HG02763 (cell line): ENCODE results near the gene YPEL1.
"Not testable (repeated sequence)": the region's sequence is repeated elsewhere in the genome, so short reads cannot be mapped to it uniquely, and the experiment has no call there.

ENCODE experiments used
- ATAC-seq: cut with Tn5 transposase; IDR thresholded peaks from one replicate; pipeline ENCODE4 v1.9.1; 2021; ENCODE audit warnings: mild to moderate bottlenecking, moderate library complexity; ENCODE audit not compliant: unreplicated experiment

YPEL1 gene

DNA sequence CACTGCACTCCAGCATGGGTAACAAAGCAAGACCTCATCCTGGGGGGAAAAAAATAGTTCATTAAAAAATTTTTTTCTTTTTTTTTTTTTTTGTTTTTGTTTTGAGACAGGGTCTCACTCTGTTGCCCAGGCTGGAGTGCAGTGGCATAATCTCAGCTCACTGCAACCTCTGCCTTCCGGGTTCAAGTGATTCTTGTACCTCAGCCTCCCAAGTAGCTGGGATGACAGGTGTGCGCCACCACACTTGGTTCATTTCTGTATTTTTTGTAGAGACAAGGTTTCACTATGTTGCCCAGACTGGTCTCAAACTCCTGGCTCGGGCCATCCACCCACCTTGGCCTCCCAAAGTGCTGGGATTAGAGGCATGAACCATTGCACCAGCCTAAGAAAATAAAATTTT is 11.1 kb downstream of the YPEL1 start:
- ATAC-seq = not testable (repeated sequence)

GRCh38 chr22:21721195-21721852 is 14.3 kb downstream of the YPEL1 start:
- not testable (repeated sequence) for ATAC-seq

GRCh38 chr22:21720191-21720859 is 15.3 kb downstream of the YPEL1 start:
- not testable (repeated sequence) for ATAC-seq

GRCh38 chr22:21719024-21719423 is 16.6 kb downstream of the YPEL1 start:
- ATAC-seq = no peak

DNA sequence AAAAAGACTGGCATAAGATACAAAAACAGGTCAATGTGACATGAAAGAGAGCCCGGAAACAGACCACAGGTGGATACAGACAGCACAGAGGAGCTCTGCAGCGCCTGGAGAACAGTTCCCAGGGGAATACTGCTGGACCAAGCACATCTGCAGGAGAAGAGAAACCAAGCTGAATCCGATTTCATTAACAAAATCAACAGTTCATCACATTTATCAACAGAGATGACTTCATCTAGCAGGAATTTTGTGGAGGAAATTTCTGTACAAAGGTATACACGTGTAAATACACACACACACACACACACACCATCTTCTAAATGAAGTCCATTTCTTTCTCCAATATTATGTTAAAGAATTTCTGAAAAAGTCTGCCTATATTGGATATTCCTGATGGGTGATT is 17.1 kb downstream of the YPEL1 start:
- no peak for ATAC-seq

DNA sequence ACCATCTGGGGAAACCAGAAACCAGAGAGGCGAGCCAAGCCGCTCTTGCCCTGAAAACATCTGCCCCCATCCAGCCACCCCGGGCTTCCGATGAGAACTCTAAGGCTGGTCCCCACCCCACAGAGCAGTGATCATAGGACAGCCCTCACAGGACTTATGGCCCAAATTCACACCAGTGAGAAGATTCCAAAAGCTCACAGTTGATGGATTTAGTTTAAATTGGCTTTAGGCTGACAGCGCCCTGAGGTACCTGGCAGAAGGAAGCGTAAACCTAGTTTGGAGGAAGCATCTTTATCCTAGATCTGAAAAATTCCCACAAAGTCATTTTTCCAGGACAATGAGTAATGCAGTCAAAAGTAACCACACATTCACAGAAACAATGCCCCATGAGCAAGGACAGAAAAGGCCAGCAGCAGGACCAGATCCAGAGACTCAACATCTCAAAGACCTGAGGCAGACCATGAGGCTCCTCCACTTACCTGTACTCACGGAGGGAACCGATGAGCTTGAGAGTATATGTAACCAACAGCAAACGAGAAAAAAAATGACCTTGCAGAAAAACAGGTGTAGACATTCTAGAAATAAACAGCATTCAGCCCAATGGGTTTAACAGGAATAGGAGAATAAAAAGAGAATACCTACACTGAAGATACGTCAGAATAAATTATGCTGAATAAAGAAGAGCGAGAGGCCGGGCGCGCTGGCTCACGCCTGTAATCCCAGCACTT is 19.0 kb downstream of the YPEL1 start:
- ATAC-seq = not testable (repeated sequence)

GRCh38 chr22:21714786-21715185 is 20.8 kb downstream of the YPEL1 start:
- no peak for ATAC-seq

- no peak for ATAC-seq
Measured at GRCh38 chr22:21714059-21714770, 21.4 kb downstream of the YPEL1 start.

- no peak for ATAC-seq
Measured at GRCh38 chr22:21713428-21714058, 22.1 kb downstream of the YPEL1 start.

DNA sequence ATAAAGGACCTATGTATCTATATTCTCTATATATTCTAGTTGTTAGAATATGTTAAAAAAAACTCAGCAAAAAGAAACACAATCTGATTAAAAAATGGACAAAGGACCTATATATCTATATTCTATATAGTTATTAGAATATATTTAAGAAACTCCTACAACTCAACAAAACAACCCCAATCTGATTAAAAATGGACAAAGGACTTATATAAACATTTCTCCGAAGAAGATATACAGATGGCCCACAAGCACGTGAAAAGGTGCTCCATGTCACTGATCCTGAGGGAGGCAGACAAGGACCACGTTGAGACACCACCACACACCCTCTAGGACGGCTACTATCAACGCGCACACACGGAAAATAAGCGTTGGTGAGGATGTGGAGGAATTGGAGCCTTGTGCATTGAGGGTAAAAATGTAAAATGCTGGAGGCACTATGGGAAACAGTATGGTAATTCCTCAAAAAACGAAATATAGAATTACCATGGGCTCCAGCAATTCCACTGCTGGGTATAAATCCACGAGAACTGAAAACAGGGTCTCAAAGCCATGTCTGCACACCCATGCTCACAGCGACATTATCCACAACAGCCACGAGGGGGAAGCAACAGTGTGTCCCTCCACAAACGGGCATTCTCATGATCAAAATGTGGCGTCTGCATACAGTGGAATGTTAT is 22.7 kb downstream of the YPEL1 start:
- ATAC-seq = no peak

- no peak for ATAC-seq
Measured at GRCh38 chr22:21711851-21712250, 23.7 kb downstream of the YPEL1 start.

DNA sequence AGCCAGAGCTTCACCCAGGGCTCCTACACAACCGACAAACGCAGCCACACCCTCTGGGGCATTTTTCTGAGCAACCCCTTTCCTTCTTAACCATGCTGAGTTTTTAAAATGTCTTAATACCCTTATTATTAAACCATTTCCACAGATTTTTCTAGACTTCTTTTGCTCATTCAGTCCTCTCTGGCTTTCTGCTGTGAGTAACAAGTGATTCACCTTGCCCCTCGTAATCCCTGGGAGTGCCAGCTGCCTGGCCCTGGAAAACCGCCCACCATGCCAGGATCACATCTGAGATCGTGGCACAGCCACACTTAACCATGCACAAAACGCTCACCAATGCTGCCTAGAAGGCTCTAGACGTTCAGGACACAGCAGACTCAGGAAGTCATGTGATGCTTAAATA is 25.4 kb downstream of the YPEL1 start:
- no peak for ATAC-seq

DNA sequence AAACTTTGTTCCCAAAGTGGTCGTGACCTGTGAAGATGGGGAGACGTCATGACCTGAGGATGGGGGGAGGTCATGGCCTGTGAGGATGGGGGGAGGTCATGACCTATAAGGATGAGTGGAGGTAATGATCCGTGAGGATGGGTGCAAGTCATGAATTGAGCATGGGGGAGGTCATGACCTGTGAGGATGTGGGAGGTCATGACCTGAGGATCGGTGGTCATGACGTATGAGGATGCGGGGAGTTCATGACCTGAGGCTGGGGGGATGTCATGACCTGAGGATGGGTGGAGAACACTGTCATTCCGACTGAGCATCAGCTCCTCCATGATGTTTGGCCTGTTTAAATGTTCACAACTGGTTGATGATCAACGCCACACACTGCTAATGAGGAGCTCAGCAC is 25.9 kb downstream of the YPEL1 start:
- no peak for ATAC-seq

DNA sequence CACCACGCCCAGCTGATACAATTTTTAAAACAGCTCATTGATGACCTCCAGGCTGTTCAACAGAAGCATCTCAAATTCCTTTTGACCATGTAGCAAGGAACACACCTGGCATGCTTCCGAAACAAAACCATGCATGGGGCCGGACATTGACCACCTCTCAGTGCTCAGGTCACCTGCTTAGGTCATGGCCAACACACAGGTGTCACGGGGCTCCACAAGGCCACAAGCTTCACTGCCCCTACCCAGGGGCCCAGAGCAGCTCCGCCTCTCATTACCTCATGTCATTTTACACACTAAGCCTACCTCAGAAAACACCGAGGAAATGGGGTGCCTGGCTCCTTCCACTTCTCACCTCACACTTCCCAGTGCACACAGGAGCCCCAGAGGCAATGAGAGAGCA is 26.6 kb downstream of the YPEL1 start:
- no peak for ATAC-seq

GRCh38 chr22:21707677-21708076 is 27.9 kb downstream of the YPEL1 start:
- no peak for ATAC-seq

DNA sequence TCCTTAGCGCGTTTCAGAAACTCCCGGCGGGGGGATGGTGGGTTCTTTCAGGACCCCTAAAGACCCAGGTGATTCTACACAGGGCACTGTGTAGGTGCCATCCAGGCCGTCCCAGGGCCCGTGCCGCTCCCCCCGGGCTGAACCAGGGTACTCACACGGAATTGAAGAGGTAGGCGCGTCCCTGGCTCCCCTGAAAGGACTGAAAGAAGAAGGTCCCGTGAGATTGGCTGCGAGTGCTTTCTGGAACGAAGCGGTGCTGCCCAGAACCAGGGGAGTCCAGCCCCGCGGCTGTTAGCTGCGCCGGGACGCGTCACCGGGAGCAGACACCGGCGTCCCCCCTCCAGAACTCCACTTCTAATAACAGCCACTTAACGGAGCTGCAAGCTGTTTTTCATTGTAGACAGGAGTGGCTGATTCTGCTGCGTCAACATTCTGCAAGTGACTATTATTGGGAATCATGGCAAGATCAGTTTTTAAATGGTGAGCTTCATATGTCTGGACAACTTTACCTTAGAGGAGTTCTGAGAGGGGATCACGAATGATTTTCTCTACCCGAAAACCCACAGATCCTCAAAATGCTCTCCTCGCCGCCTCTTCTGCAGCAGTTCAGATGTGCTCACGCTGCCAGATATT is 31.8 kb downstream of the YPEL1 start:
- no peak for ATAC-seq

- ATAC-seq = no peak
Measured at GRCh38 chr22:21702700-21703683, 32.6 kb downstream of the YPEL1 start.

DNA sequence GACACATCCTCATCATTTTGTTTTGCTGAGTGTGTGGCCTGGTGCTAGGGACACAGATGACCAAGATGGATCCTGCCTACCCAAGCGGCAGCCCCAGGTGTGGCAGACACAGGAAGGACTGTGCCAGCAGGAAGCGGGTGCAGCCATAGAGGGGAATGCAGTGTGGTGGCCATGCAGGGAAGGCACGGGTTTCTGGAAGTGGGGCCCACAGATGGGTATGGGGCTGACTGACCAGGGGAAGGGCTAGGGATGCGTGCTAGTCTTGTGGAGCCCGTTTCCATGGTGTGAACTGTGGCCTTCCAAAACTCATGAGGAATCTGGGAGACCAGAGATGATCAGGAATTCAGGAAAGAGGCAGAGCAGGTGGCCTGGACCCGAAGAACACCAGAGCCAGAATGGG is 33.5 kb downstream of the YPEL1 start:
- no peak for ATAC-seq
